ENCODE data around the gene XYLB.

The XYLB gene

GRCh38 chr3:38457111-38458003, 110.8 kb downstream of the XYLB start:
- no peak for DNase-seq

GRCh38 chr3:38458796-38459498, 112.4 kb downstream of the XYLB start:
- no peak for DNase-seq

DNA sequence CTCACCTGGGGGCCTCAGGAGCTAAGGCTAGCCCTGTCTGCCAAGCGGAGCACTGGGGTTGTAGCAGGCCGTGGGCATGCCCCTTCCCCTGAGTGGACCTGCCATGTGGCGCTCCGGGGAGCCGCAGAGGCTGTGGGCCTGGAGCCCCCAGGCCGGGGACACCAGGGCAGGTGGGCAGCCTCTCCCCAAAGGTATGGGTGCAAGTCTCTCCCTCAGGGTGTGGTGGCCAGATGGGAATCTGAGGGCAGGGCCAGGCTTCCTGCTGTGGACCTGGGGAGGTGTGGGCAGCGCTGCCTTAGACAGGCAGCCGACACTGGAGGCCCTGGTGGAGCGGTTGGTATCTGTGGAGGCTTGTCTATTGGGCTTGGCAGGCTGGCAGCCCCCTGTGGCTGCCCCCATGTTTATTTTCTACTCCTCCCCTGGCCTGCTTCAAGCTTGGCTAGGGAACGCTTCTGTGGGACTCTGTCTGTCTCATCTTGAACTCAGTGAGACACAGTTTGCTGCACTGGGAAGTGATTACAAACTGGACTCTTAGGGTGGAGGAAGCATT, 113.0 kb downstream of the XYLB start:
- no peak for DNase-seq

- no peak for DNase-seq
Observed at GRCh38 chr3:38460377-38461270, 114.0 kb downstream of the XYLB start.
